Left kidney (tissue), 2 donors: Measurements from ENCODE around the gene PRKAG1. TPM values are rescaled to one million over a fixed set of nuclear protein-coding genes. Genes with fewer than 3 reads are reported as not detected.

Source experiments
- DNase-seq: peaks from one replicate; pipeline ENCODE4 v3.0.0-alpha.2; 2013
- polyA plus RNA-seq: library from polyadenylated mRNA; unstranded; fragments of 120-200 nt; gene quantifications from one replicate; pipeline ENCODE4 v1.2.1, GENCODE V29; 2013; ENCODE audit not compliant: insufficient read length

The PRKAG1 gene
- polyA plus RNA-seq, 1 donor, result 95.8 TPM

- DNase-seq, result no peak
Observed at GRCh38 chr12:48967991-48968390, 50.6 kb downstream of the PRKAG1 start.

GRCh38 chr12:48966177-48966895, 52.2 kb downstream of the PRKAG1 start:
- no peak for DNase-seq

- no peak for DNase-seq
Observed at GRCh38 chr12:48965298-48965838, 53.2 kb downstream of the PRKAG1 start.

- DNase-seq, result no peak
Observed at GRCh38 chr12:48961801-48962200, 56.8 kb downstream of the PRKAG1 start.

- DNase-seq, result no peak
Observed at GRCh38 chr12:48961331-48961730, 57.2 kb downstream of the PRKAG1 start.

GRCh38 chr12:48960834-48961233, 57.7 kb downstream of the PRKAG1 start:
- no peak for DNase-seq

GRCh38 chr12:48958049-48958388, 60.6 kb downstream of the PRKAG1 start:
- DNase-seq, result no peak

- DNase-seq, result peak; percentile 96
Observed at GRCh38 chr12:48957141-48958048, 61.2 kb downstream of the PRKAG1 start, which contains the start of gene ARF3. Gene ARF3 (minus strand): TSS chr12:48957487. CDS start chr12:48941095, 16,392 bp downstream.

- peak; percentile 89 for DNase-seq
Observed at GRCh38 chr12:48956279-48957140, 62.1 kb downstream of the PRKAG1 start.

GRCh38 chr12:48954841-48955501, 63.6 kb downstream of the PRKAG1 start:
- DNase-seq, result no peak

GRCh38 chr12:48954061-48954460, 64.5 kb downstream of the PRKAG1 start:
- no peak for DNase-seq

GRCh38 chr12:48952691-48953090, 65.9 kb downstream of the PRKAG1 start:
- DNase-seq, result no peak

Other genes with a start within 250 kb of the PRKAG1 start
- 94.3 TPM for gene ADCY6, start 229.7 kb downstream of the PRKAG1 start, polyA plus RNA-seq
- 57.3 TPM for gene CACNB3, start 200.3 kb downstream of the PRKAG1 start, polyA plus RNA-seq
- 122 TPM for gene DDX23, start 166.6 kb downstream of the PRKAG1 start, polyA plus RNA-seq
- 2.4 TPM for gene RND1, start 152.9 kb downstream of the PRKAG1 start, polyA plus RNA-seq
- 22.4 TPM for gene FKBP11, start 93.3 kb downstream of the PRKAG1 start, polyA plus RNA-seq
- 128 TPM for gene ARF3, start 61.3 kb downstream of the PRKAG1 start, polyA plus RNA-seq
- gene WNT10B, start 47.0 kb downstream of the PRKAG1 start, polyA plus RNA-seq, result 0.12 TPM
- gene WNT1, start 40.5 kb downstream of the PRKAG1 start, polyA plus RNA-seq, result not detected
- gene DDN, start 19.4 kb downstream of the PRKAG1 start, polyA plus RNA-seq, result 65.9 TPM
- 57.7 TPM for gene KMT2D, start 42.0 kb upstream of the PRKAG1 start, polyA plus RNA-seq
- gene RHEBL1, start 51.2 kb upstream of the PRKAG1 start, polyA plus RNA-seq, result 1.8 TPM
- 0.25 TPM for gene DHH, start 76.0 kb upstream of the PRKAG1 start, polyA plus RNA-seq
- 87.7 TPM for gene LMBR1L, start 92.1 kb upstream of the PRKAG1 start, polyA plus RNA-seq
- gene TUBA1B, start 112.6 kb upstream of the PRKAG1 start, polyA plus RNA-seq, result 1,176 TPM
- 433 TPM for gene TUBA1A, start 170.3 kb upstream of the PRKAG1 start, polyA plus RNA-seq
- gene TUBA1C, start 246.3 kb upstream of the PRKAG1 start, polyA plus RNA-seq, result 123 TPM